HS-27A (cell line): ENCODE data around the gene PAX2.

Experiments used
- DNase-seq: peaks from one replicate; pipeline ENCODE4 v3.0.0-alpha.2; 2012; ENCODE audit warnings: low read depth, missing footprints

PAX2 gene

DNA sequence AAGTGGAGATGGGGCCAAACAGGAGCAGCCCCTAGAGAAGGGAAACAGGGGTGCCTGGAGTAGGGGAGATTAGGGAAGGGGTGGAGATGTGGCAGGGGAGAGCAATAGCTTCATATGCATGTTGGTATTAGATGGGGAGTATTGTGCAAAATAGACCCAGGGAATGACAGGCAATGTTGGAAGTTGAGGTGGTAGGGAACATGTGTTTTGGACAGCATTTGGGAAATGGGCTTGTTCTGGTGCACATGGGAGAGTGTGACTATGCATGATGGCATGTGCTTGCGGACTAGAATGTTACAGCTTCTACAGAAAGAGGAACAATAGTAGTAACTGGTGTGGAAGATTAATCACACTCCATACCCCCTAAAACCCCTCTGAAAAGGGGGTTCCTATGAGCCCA is 10.4 kb downstream of the PAX2 start:
- DNase-seq: no peak

- DNase-seq: no peak
Measured at GRCh38 chr10:100759331-100759730, 13.9 kb downstream of the PAX2 start.

GRCh38 chr10:100760726-100761125 is 15.3 kb downstream of the PAX2 start:
- DNase-seq: no peak

GRCh38 chr10:100761191-100761590 is 15.8 kb downstream of the PAX2 start:
- no peak for DNase-seq

GRCh38 chr10:100763043-100763747 is 17.8 kb downstream of the PAX2 start:
- no peak for DNase-seq

GRCh38 chr10:100766693-100767421 is 21.5 kb downstream of the PAX2 start:
- DNase-seq: no peak

DNA sequence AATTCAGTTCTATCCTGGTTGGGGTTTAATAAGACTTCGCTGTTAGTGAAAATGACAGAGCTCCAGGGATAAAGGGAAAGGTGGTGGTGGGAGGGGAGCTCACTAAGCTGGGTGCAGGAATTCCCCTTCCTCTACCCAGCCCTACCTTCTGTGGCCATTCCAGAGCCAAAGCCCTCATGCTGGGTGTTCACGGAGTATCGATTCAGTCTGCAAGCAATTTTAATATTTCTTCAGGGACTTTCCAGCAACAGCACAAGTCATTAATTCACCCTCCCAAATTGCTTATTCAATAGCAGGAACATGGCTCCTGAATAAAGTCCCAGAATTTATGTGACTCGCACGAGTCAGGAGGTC is 22.0 kb downstream of the PAX2 start:
- DNase-seq: no peak

GRCh38 chr10:100769481-100769880 is 24.1 kb downstream of the PAX2 start:
- DNase-seq: no peak

GRCh38 chr10:100773646-100774045 is 28.3 kb downstream of the PAX2 start:
- DNase-seq: no peak

DNA sequence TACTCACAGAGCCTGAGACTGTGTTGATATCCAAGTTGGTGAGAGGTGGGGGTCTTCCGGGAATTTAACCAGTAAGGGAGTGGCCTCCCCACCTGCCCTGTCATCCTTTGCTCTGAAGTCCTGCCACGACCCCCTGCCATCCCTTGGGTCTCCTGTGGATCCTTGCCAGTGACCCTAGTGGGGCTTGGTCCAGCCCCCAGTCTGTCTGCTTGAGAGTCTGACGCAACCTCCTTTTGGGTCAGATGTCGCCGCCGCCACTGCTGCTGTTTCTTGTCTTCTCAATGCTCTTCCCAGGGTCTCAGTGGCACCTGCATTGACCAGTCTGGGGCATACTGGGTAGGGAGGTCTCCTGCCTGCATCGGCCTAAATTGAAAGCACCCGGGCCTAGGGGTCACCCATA is 28.8 kb downstream of the PAX2 start:
- DNase-seq: no peak

GRCh38 chr10:100774876-100775275 is 29.5 kb downstream of the PAX2 start:
- DNase-seq: no peak

DNA sequence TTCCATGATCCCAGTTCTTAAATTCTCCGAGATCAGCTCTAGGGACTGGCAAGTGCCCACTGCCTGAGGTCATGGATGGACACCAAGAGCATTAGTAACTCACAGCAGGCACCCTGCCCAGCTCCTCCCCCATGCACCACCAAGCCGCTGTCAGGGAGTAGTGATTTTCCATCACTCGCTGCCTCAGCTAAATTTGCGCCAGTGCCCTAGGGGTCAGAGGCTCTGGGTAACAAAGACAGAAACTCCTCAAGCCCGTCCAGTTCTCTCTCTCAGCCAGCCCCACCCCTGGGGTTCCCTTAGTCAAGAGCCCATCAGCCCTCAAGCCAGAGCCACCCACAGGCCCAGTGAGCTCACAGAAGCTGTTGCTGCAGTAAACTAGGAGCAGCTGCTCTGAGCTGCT is 30.0 kb downstream of the PAX2 start:
- DNase-seq: no peak

GRCh38 chr10:100775871-100776270 is 30.5 kb downstream of the PAX2 start:
- no peak for DNase-seq

DNA sequence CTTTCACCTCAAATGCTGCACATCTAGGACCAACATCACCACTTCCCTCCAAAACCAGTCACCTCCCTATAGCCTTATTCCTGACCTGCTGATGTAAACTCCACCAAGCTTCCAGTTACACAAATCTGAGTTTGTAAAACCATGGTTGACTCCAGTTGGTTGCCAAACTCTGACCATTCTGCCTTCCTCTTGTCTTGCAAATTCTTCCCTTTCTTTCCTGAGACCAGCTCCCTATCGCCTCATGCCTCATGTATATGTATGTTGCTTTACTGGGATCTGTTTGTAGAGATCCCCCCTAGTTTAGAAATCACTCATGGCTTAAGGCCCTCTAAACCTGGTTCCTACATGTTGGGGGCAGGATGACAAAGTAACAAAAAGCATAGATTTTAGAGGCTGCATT is 31.3 kb downstream of the PAX2 start:
- no peak for DNase-seq

- no peak for DNase-seq
Measured at GRCh38 chr10:100779329-100779728, 33.9 kb downstream of the PAX2 start.

DNA sequence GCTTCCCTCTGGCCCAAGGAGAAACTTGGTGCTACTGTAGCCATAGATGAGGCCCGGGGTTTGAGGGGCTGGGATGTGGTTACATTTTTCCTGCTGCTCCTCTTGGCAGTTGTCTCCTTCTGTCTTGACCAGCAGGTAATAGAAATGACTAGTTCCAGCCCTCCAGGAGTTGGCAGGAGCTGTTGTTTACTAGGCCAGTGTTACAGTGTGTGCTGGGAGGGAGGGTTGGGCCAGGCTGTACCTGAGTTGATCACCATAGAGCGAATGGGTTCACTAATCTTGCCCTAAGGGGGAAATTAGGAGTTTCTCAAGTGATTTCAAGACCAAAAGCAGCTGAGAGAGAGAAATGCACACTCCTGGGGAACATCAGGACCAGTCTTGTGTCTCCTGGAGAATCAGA is 34.9 kb downstream of the PAX2 start:
- DNase-seq: no peak

- DNase-seq: no peak
Measured at GRCh38 chr10:100781145-100781665, 35.8 kb downstream of the PAX2 start.

- no peak for DNase-seq
Measured at GRCh38 chr10:100782461-100783244, 37.3 kb downstream of the PAX2 start.

- no peak for DNase-seq
Measured at GRCh38 chr10:100784126-100784525, 38.7 kb downstream of the PAX2 start.

- no peak for DNase-seq
Measured at GRCh38 chr10:100786591-100786990, 41.2 kb downstream of the PAX2 start.

GRCh38 chr10:100788002-100788903 is 42.9 kb downstream of the PAX2 start:
- no peak for DNase-seq

DNA sequence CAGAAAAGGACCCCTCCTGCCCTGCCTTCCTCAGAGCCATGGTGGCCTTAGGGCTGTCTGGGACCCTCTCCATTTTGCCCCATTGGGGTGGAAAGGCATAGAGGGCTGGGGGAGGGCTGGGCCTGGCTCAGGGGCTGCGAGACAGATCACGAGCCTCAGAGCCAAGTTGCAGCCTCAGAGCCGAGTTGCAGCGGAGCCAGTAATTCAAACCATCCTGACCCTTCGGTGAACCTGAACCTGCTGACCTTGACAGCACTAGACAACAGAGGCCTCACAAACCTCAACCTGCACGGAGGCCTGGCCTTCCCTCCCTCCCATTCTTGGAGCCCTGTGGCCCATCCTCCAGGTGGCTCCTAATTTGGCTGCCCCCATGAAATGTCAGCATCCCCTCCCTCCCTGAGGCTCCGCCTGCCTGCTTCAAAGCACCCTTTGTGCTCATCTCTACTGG is 45.4 kb downstream of the PAX2 start:
- DNase-seq: no peak
